DND-41 (cell line): ENCODE results near the gene SKAP1.

Experiments
- ATAC-seq: fragments of 200-7000 bp; cut with Tn5 transposase; 3 replicates; pipeline ENCODE4 v1.9.1; 2021; ENCODE audit warnings: low read depth; ENCODE audit not compliant: insufficient read depth
- DNase-seq: peaks from one replicate; pipeline ENCODE4 v3.0.0-alpha.2; 2020
- H2AFZ ChIP-seq: 2 replicates; pipeline ENCODE4 v1.6.0; 2012; ENCODE audit warnings: low read depth, low read length
- H3K27ac ChIP-seq: 2 replicates; pipeline ENCODE4 v1.5.1; 2012; ENCODE audit warnings: low read length, inconsistent platforms
- H3K27me3 ChIP-seq: fragments of 200-600 bp; sonication (generic); 2 replicates; pipeline ENCODE4 v1.6.0; 2012; ENCODE audit warnings: low read length, mild to moderate bottlenecking, inconsistent platforms; ENCODE audit not compliant: insufficient read depth, poor library complexity
- H3K36me3 ChIP-seq: 2 replicates; pipeline ENCODE4 v1.5.1; 2012; ENCODE audit warnings: low read length, inconsistent platforms; ENCODE audit not compliant: insufficient read depth
- H3K4me1 ChIP-seq: 2 replicates; pipeline ENCODE4 v1.5.1; 2012; ENCODE audit warnings: mild to moderate bottlenecking, low read length; ENCODE audit not compliant: insufficient read depth
- H3K4me2 ChIP-seq: 2 replicates; pipeline ENCODE4 v1.6.0; 2012; ENCODE audit warnings: mild to moderate bottlenecking, moderate library complexity, low read length, inconsistent platforms; ENCODE audit not compliant: insufficient read depth
- H3K4me3 ChIP-seq, 2 experiments: fragments of 200-600 bp in 1 of 2; shearing (Covaris generic) in 1 of 2; 2 replicates each; pipeline ENCODE4 v1.5.1; 2012 to 2016; ENCODE audit warnings: inconsistent platforms in 2 of 2, low read length in 2 of 2, mild to moderate bottlenecking in 2 of 2, low read depth in 1 of 2, moderate library complexity in 1 of 2
- H3K79me2 ChIP-seq: 2 replicates; pipeline ENCODE4 v1.6.0; 2012; ENCODE audit warnings: low read length, inconsistent platforms; ENCODE audit not compliant: insufficient read depth
- H3K9ac ChIP-seq: 2 replicates; pipeline ENCODE4 v1.6.0; 2012; ENCODE audit warnings: low read depth, mild to moderate bottlenecking, inconsistent platforms, low read length, moderate library complexity
- H3K9me3 ChIP-seq: 2 replicates; pipeline ENCODE4 v1.5.1; 2012; ENCODE audit warnings: low read length, moderate library complexity, mild to moderate bottlenecking, inconsistent platforms; ENCODE audit not compliant: insufficient read depth, severe bottlenecking
- H4K20me1 ChIP-seq: 2 replicates; pipeline ENCODE4 v1.6.0; 2012; ENCODE audit warnings: low read length; ENCODE audit not compliant: insufficient read depth
- CTCF ChIP-seq: IDR thresholded peaks from 2 replicates; pipeline ENCODE4 v1.5.1; 2012; ENCODE audit warnings: borderline replicate concordance, low read length, moderate library complexity, mild to moderate bottlenecking; ENCODE audit not compliant: poor library complexity, severe bottlenecking; ENCODE audit errors: extremely low read depth
- EZH2 ChIP-seq: IDR thresholded peaks from 3 replicates; pipeline ENCODE4 v1.6.1; 2012; ENCODE audit warnings: borderline replicate concordance, low read depth, mild to moderate bottlenecking, moderate library complexity, low read length, inconsistent platforms; ENCODE audit not compliant: severe bottlenecking

SKAP1 gene

GRCh38 chr17:48234922-48235321 is 195.1 kb downstream of the SKAP1 start:
- Histone ChIP-seq H3K4me2 (no peak overlapping the region), H3K36me3 (no peaks in the 10 kb centered on the region), H3K27ac (no peak overlapping the region), H3K4me1 (no peaks in the 10 kb centered on the region), H3K79me2 (no peaks in the 10 kb centered on the region), H2AFZ (no peak overlapping the region), H3K9ac (no peak overlapping the region), H4K20me1 (no peaks in the 10 kb centered on the region), H3K27me3 (peaks cover 31% of the 10 kb centered on the region), H3K4me3 (no peak overlapping the region), H3K9me3 (no peaks in the 10 kb centered on the region)
- no peak for TF ChIP-seq EZH2
- no peak for TF ChIP-seq CTCF
- ATAC-seq (no peak), DNase-seq (no peak)

- ATAC-seq (no peak), DNase-seq (no peak)
- Histone ChIP-seq H3K9me3 (no peaks in the 10 kb centered on the region), H3K79me2 (no peaks in the 10 kb centered on the region), H3K27me3 (peaks cover 38% of the 10 kb centered on the region), H3K4me2 (no peak overlapping the region), H4K20me1 (no peaks in the 10 kb centered on the region), H3K4me1 (no peaks in the 10 kb centered on the region), H3K9ac (no peak overlapping the region), H2AFZ (no peak overlapping the region), H3K27ac (no peak overlapping the region), H3K4me3 (no peak overlapping the region), H3K36me3 (no peaks in the 10 kb centered on the region)
- no peak for TF ChIP-seq CTCF
- no peak for TF ChIP-seq EZH2
Observed at GRCh38 chr17:48231995-48232959, 197.7 kb downstream of the SKAP1 start.

GRCh38 chr17:48229936-48230335 is 200.1 kb downstream of the SKAP1 start:
- no peaks in the 10 kb centered on the region for H4K20me1 ChIP-seq
- no peak overlapping the region for H3K27ac ChIP-seq
- H2AFZ ChIP-seq = no peak overlapping the region
- no peaks in the 10 kb centered on the region for H3K79me2 ChIP-seq
- no peak overlapping the region for H3K4me2 ChIP-seq
- DNase-seq (no peak), ATAC-seq (no peak)
- H3K9ac ChIP-seq = no peak overlapping the region
- no peaks in the 10 kb centered on the region for H3K36me3 ChIP-seq
- H3K4me1 ChIP-seq = no peaks in the 10 kb centered on the region
- H3K4me3 ChIP-seq = no peak overlapping the region
- H3K27me3 ChIP-seq = peaks cover 38% of the 10 kb centered on the region
- TF ChIP-seq EZH2 (no peak), CTCF (no peak)
- no peaks in the 10 kb centered on the region for H3K9me3 ChIP-seq
